WI38 (cell line): ENCODE results near the gene PRG2.

Experiments used
- H3K4me3 ChIP-seq: 2 replicates; pipeline ENCODE4 v1.5.1; 2011; ENCODE audit warnings: low read depth, mild to moderate bottlenecking, control low read depth, low read length
- CTCF ChIP-seq: IDR thresholded peaks from 2 replicates; pipeline ENCODE4 v1.5.1; 2012; ENCODE audit warnings: low read depth, mild to moderate bottlenecking, control low read depth, low read length

Gene PRG2

DNA sequence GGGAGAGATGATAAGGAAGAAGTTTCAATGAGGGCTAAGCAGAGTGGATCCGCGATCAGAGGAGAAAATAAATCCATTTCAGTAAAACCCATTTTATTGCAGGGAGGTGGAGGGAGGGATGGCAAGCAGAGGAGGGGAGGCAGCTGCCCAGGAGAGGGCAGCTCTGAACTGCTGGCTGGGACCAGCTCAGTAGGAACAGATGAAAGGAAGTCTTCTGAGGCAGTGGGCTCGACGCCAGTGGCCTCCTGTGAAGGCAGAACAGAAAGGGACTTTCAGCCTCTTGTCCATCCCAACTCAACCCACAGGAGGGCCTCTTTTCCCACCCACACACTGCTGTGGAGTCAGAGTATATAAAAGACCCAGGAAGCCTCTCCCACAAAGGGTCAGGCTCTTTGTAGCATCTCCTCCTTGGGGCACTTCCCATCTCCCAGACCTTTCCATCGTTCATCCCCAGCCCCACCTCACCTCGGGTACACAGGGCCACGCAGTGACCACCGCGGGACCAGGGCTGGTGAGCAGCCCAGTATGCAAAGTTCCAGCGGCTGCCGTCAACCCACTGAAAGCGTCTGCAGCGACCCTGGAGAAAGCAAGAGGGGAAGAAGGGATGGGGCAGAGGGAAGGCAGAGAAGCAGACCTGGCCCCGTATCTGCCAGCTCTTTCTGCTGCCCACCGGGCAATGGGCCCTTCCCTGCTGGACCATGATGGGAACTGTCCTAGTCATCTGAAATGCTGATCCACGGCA lies 3.0 kb downstream of the PRG2 start:
- TF ChIP-seq CTCF = no peak

DNA sequence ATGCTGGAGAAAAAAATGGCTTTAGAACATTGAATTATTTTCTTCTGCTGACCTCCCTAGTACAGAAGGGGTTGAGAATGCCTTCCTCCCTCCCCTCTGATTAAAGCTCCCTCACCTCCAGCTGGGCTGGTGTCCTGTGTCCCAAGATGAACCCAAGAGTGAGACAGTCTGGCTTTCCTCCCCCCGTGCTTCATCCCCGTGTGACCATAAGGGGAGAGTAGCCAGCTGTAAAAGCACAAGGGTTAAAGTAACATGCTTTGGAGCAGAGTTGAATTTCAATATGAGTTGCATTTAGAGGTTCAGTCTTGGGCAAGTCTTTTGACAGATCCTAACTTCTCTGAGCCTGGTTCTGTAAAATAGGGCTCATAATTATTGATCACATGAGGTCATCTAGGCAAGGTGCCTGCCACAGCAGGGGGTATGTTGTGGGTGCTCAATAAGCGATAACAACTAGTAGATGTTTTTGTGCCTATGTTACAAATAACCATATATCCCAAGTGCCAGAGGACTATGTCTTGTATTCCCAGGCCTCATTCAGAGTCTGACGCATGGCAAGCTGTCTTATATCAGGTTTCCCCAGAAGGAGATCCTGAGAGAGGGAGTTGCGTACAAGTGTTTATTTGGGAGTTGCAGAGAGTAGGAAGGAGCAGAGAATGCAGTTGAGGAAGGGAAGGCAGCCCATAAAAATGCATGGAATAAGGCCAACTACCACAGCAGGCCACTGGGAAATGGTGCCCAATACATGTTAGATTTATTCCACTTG lies 4.1 kb downstream of the PRG2 start:
- no peak overlapping the region for H3K4me3 ChIP-seq
- TF ChIP-seq CTCF = no peak

More for the DNA sequence above, 3.0 kb downstream of the PRG2 start:
- no peak overlapping the region for H3K4me3 ChIP-seq

DNA sequence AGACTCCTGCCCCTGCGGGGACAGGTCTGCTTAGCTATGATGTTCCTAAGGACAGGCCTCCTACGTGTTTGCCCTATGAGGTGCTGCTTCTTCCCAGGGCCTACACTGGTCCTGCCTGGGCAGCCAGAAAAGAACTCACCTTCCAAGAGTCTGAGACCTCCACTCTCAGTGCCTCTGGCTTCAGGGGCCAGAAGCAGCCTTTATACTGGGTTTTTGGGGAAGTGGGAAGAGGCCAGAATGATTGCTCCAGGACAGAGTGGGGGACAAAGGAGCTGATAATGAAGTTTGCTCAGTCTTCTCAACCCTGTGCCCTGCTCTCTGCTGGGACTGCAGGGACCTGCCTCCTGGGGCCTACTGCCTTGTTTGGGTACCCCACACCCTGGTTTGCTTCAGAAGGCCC lies 9.5 kb downstream of the PRG2 start, which contains the start of gene PRG3:
TSS of gene PRG3 (minus strand) at position 176 of the 400 bp plus-strand sequence. CDS start 442 bp downstream, outside the sequence.
- no peak for TF ChIP-seq CTCF

DNA sequence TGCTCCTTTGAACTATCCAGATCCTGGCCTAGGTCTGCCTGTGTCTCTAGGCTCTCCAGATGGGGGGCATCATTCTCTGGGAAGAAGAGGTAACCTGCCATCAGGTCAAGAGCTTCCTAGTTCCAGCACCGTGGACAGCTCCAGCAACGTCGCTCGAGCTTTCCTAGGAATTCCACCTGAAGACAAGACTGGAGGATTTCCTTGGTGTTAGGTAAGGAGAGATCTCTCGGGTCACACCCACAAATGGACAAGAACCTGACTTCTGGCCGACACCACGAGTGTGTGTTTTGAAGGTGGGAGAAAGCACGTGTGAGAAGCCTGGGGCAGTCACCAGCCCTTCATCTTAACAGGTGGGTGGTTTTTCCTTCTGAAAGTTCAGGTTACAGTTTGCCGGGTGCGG lies 10.7 kb downstream of the PRG2 start:
- TF ChIP-seq CTCF = no peak

More for the DNA sequence above, 9.5 kb downstream of the PRG2 start, which contains the start of gene PRG3:
- no peak within 1 kb of the TSS for H3K4me3 ChIP-seq

GRCh38 chr11:57378186-57378585 lies 12.3 kb downstream of the PRG2 start:
- TF ChIP-seq CTCF = no peak
- no peak overlapping the region for H3K4me3 ChIP-seq

More for the DNA sequence above, 10.7 kb downstream of the PRG2 start:
- no peak overlapping the region for H3K4me3 ChIP-seq

- no peak overlapping the region for H3K4me3 ChIP-seq
- TF ChIP-seq CTCF = no peak
Measured at GRCh38 chr11:57377107-57377506, 13.3 kb downstream of the PRG2 start.
